IMR-90 (cell line): Measurements from ENCODE around the gene FNIP1. TPM values are rescaled to one million over a fixed set of nuclear protein-coding genes. Genes with fewer than 3 reads are reported as not detected.

Experiments used
- ATAC-seq: fragments of 200-7000 bp; cut with Tn5 transposase; 2 replicates; pipeline ENCODE4 v1.9.1; 2020; ENCODE audit warnings: low read depth, mild to moderate bottlenecking, moderate library complexity
- BruUV-seq: library from RNA; stranded (reverse); fragments of 400-500 nt; replicated peaks from 2 replicates; lab custom pipeline; 2021; lab: Mats Ljungman, UMichigan
- CTCF ChIA-PET: fragments of 300-600 bp; formaldehyde crosslinking; extraction: SDS; loops from one replicate; lab custom pipeline; 2021; ENCODE audit warnings: antibody characterized with exemption; lab: Yijun Ruan, JAX
- POLR2A ChIA-PET: fragments of 300-600 bp; sonication (Branson Sonifier 250); formaldehyde crosslinking; loops from one replicate; lab custom pipeline; 2022; ENCODE audit warnings: antibody characterized with exemption; ENCODE audit not compliant: unreplicated experiment; lab: Charles Lee
- DNase-seq: peaks from one replicate; pipeline ENCODE4 v3.0.0; 2013
- H2AFZ ChIP-seq: replicated peaks from 2 replicates; pipeline ENCODE3; 2013; ENCODE audit warnings: low read length, mild to moderate bottlenecking; ENCODE audit not compliant: poor library complexity
- H2AK5ac ChIP-seq: 2 replicates; pipeline ENCODE4 v1.6.1; 2013; ENCODE audit warnings: low read depth, low read length, inconsistent platforms
- H2AK9ac ChIP-seq: replicated peaks from 2 replicates; pipeline ENCODE3; 2013; ENCODE audit warnings: mild to moderate bottlenecking, low read depth, low read length, moderate library complexity; ENCODE audit not compliant: poor library complexity
- H2BK120ac ChIP-seq: 2 replicates; pipeline ENCODE4 v1.6.1; 2013; ENCODE audit warnings: low read depth, low read length, inconsistent platforms
- H2BK15ac ChIP-seq: 3 replicates; pipeline ENCODE4 v1.6.1; 2013; ENCODE audit warnings: low read depth, low read length, inconsistent platforms
- H2BK20ac ChIP-seq: 2 replicates; pipeline ENCODE4 v1.6.1; 2013; ENCODE audit warnings: low read depth, mild to moderate bottlenecking, inconsistent platforms, low read length, moderate library complexity
- H2BK5ac ChIP-seq: 2 replicates; pipeline ENCODE4 v1.6.1; 2013; ENCODE audit warnings: mild to moderate bottlenecking, low read depth, low read length, inconsistent platforms; ENCODE audit not compliant: poor library complexity, severe bottlenecking
- H3K14ac ChIP-seq: replicated peaks from 2 replicates; pipeline ENCODE4 v1.6.1; 2013; ENCODE audit warnings: low read depth, low read length, inconsistent platforms
- H3K18ac ChIP-seq: 2 replicates; pipeline ENCODE4 v1.6.1; 2013; ENCODE audit warnings: low read depth, low read length, control low read depth
- H3K23ac ChIP-seq: 2 replicates; pipeline ENCODE4 v1.6.1; 2013; ENCODE audit warnings: low read depth, low read length, inconsistent platforms
- H3K27ac ChIP-seq: 2 replicates; pipeline ENCODE4 v1.5.1; 2013; ENCODE audit warnings: mild to moderate bottlenecking, control low read depth, low read length; ENCODE audit not compliant: insufficient read depth
- H3K27me3 ChIP-seq: 2 replicates; pipeline ENCODE4 v1.6.1; 2013; ENCODE audit warnings: low read length; ENCODE audit not compliant: control insufficient read depth, insufficient read depth
- H3K36me3 ChIP-seq: 2 replicates; pipeline ENCODE4 v1.6.1; 2013; ENCODE audit warnings: low read length, mixed read lengths; ENCODE audit not compliant: control insufficient read depth, insufficient read depth
- H3K4ac ChIP-seq: 2 replicates; pipeline ENCODE4 v1.6.1; 2013; ENCODE audit warnings: low read depth, low read length, inconsistent platforms
- H3K4me1 ChIP-seq: 2 replicates; pipeline ENCODE4 v1.6.1; 2013; ENCODE audit warnings: low read length, mixed read lengths; ENCODE audit not compliant: control insufficient read depth, insufficient read depth
- H3K4me2 ChIP-seq: 2 replicates; pipeline ENCODE4 v1.6.1; 2013; ENCODE audit warnings: low read depth, mild to moderate bottlenecking, control low read depth, low read length, moderate library complexity
- H3K4me3 ChIP-seq: 2 replicates; pipeline ENCODE4 v1.5.1; 2013; ENCODE audit warnings: low read depth, mild to moderate bottlenecking, control low read depth, low read length, moderate library complexity; ENCODE audit not compliant: insufficient read depth
- H3K56ac ChIP-seq: 2 replicates; pipeline ENCODE4 v1.6.1; 2013; ENCODE audit warnings: low read length, inconsistent platforms; ENCODE audit not compliant: insufficient read depth; ENCODE audit errors: extremely low read depth
- H3K79me1 ChIP-seq, 2 experiments: 2 replicates each; pipeline ENCODE4 v1.6.1; 2013; ENCODE audit warnings: low read length in 2 of 2, inconsistent platforms in 1 of 2, low read depth in 1 of 2
- H3K9ac ChIP-seq: 2 replicates; pipeline ENCODE4 v1.6.1; 2013; ENCODE audit warnings: low read depth, low read length, control low read depth
- H3K9me1 ChIP-seq: 2 replicates; pipeline ENCODE4 v1.6.1; 2013; ENCODE audit warnings: low read length, inconsistent platforms; ENCODE audit not compliant: insufficient read depth
- H3K9me3 ChIP-seq: 2 replicates; pipeline ENCODE4 v1.6.1; 2013; ENCODE audit warnings: low read length; ENCODE audit not compliant: control insufficient read depth, insufficient read depth
- H4K20me1 ChIP-seq: 2 replicates; pipeline ENCODE4 v1.6.1; 2013; ENCODE audit warnings: low read length, inconsistent platforms; ENCODE audit not compliant: insufficient read depth
- H4K5ac ChIP-seq: 2 replicates; pipeline ENCODE4 v1.6.1; 2013; ENCODE audit warnings: mild to moderate bottlenecking, low read depth, low read length, control low read depth
- H4K8ac ChIP-seq, 2 experiments: 2 replicates each; pipeline ENCODE4 v1.6.1; 2013; ENCODE audit warnings: low read depth in 2 of 2, low read length in 2 of 2, control low read depth in 1 of 2, inconsistent platforms in 1 of 2
- H4K91ac ChIP-seq: 2 replicates; pipeline ENCODE4 v1.6.1; 2013; ENCODE audit warnings: low read depth, low read length, inconsistent platforms; ENCODE audit not compliant: insufficient read depth
- BHLHE40 ChIP-seq: fragments of 150-350 bp; IDR thresholded peaks from 2 replicates; pipeline ENCODE4 v1.6.1; 2016; ENCODE audit warnings: mild to moderate bottlenecking, low read depth, low read length
- MAFK ChIP-seq: IDR thresholded peaks from 2 replicates; pipeline ENCODE4 v1.6.1; 2012; ENCODE audit warnings: low read depth, low read length, improper control_type of control experiment
- MXI1 ChIP-seq: IDR thresholded peaks from 2 replicates; pipeline ENCODE4 v1.6.1; 2012; ENCODE audit warnings: low read depth, mild to moderate bottlenecking, low read length, moderate library complexity, borderline replicate concordance
- NFE2L2 ChIP-seq: fragments of 150-350 bp; IDR thresholded peaks from 2 replicates; pipeline ENCODE4 v1.6.1; 2016; ENCODE audit warnings: low read depth, mild to moderate bottlenecking, low read length
- POLR2A ChIP-seq: IDR thresholded peaks from 2 replicates; pipeline ENCODE4 v1.6.1; 2012; ENCODE audit warnings: mild to moderate bottlenecking, low read depth, low read length
- RAD21 ChIP-seq: IDR thresholded peaks from 2 replicates; pipeline ENCODE4 v1.6.1; 2012; ENCODE audit warnings: low read length, improper control_type of control experiment
- RCOR1 ChIP-seq: IDR thresholded peaks from 2 replicates; pipeline ENCODE4 v1.6.1; 2012; ENCODE audit warnings: mild to moderate bottlenecking, low read length, improper control_type of control experiment; ENCODE audit not compliant: insufficient replicate concordance
- RFX5 ChIP-seq: IDR thresholded peaks from 2 replicates; pipeline ENCODE4 v1.8.0; 2012; ENCODE audit warnings: low read depth, mild to moderate bottlenecking, low read length, moderate library complexity
- SMC3 ChIP-seq: fragments of 150-350 bp; IDR thresholded peaks from 2 replicates; pipeline ENCODE4 v1.6.1; 2016; ENCODE audit warnings: low read depth, mild to moderate bottlenecking, antibody characterized with exemption, low read length, moderate library complexity
- WGBS, 2 experiments: methylation state at CpG; one replicate each; pipeline versions ENCODE4 v1.1.5 to v1.1.7; 2013; ENCODE audit warnings: missing lambda C conversion rate in 2 of 2; ENCODE audit not compliant: insufficient read length in 1 of 2; ENCODE audit errors: extremely low coverage in 2 of 2; 5-methylcytosine and 5-hydroxymethylcytosine counted together
- dilution Hi-C: fragments of 300-500 bp; cut with HindIII; formaldehyde crosslinking; loops from one replicate; pipeline ENCODE4 v1.14.3; 2018; ENCODE audit warnings: low sequenced_read_pairs; ENCODE audit not compliant: unreplicated experiment
- in situ Hi-C: fragments of 300-500 bp; cut with MboI; formaldehyde crosslinking; loops from 3 replicates; pipeline ENCODE4 v1.14.3; 2019; ENCODE audit warnings: low sequenced_read_pairs, inconsistent platforms, mixed read lengths
- intact Hi-C: fragments of 100-400 bp; cut with micrococcal nuclease; formaldehyde crosslinking; loops from 2 replicates; pipeline ENCODE4 v1.10.0; 2022
- polyA plus RNA-seq, 3 experiments: library from polyadenylated mRNA; depleted of rRNA; stranded (reverse); fragments of >200 nt; gene quantifications; 2 replicates each; pipeline ENCODE4 v1.2.3, GENCODE V29; 2012; ENCODE audit warnings: low replicate concordance in 1 of 3
- total RNA-seq: library from RNA; depleted of rRNA; stranded (reverse); fragments of >200 nt; gene quantifications from 2 replicates; pipeline ENCODE4 v1.2.3, GENCODE V29; 2012

FNIP1 gene
- total and polyA plus RNA-seq, 2 of the 4 experiments (the other 2 are of a cell fraction): 5.6 to 34.1 TPM

- Histone ChIP-seq H3K9ac (no peak overlapping the region), H3K27ac (no peak overlapping the region), H3K18ac (no peak overlapping the region), H4K5ac (no peak overlapping the region), H2AFZ (no peak overlapping the region), H3K9me3 (peaks cover 3% of the 10 kb centered on the region; the same call in 1 of the 2 replicates), H3K4me1 (no peaks in the 10 kb centered on the region; the same call in 1 of the 2 replicates), H3K4me2 (no peak overlapping the region), H3K79me1 (peaks cover 15 to 47% of the 10 kb centered on the region in 2 experiments), H2BK20ac (no peak overlapping the region), H2BK15ac (no peak overlapping the region), H3K4ac (no peak overlapping the region), H3K14ac (no peak overlapping the region), H3K23ac (no peak overlapping the region), H3K4me3 (no peak overlapping the region), H3K36me3 (peaks cover 32% of the 10 kb centered on the region), H3K27me3 (no peaks in the 10 kb centered on the region), H4K20me1 (no peaks in the 10 kb centered on the region), H2AK5ac (no peak overlapping the region), H2AK9ac (no peak overlapping the region), H4K91ac (no peak overlapping the region), H2BK120ac (no peak overlapping the region), H3K9me1 (peaks cover 3% of the 10 kb centered on the region; the same call in 1 of the 2 replicates), H4K8ac (no peak overlapping the region), H2BK5ac (no peak overlapping the region), H3K56ac (no peak overlapping the region)
- no peak for ATAC-seq
- POLR2A ChIA-PET: no interaction called here
- dilution Hi-C loops: no loop called here
- BruUV-seq: no TSS peak
- in situ Hi-C loops: no loop called here
- WGBS, 2 experiments: 100% methylated on average over 2 of the region's 9 CpGs; no CpG with 5 or more reads in 1 of the 2 experiments
- no peak for DNase-seq
- intact Hi-C loops: no loop called here
- no peak for TF ChIP-seq SMC3
- no peak for TF ChIP-seq NFE2L2
- no peak for TF ChIP-seq RCOR1
- TF ChIP-seq RFX5: no peak
- TF ChIP-seq MAFK: no peak
- no peak for TF ChIP-seq MXI1
- TF ChIP-seq POLR2A: no peak
- TF ChIP-seq BHLHE40: no peak
- TF ChIP-seq RAD21: no peak
- CTCF ChIA-PET: no interaction called here
These were observed 137.0 kb downstream of the FNIP1 start for GRCh38 chr5:131659841-131660240.
